ENCODE measurements around the gene KHDRBS2.

KHDRBS2 gene
- 0 to 0.04 (median 0) reads per million in 3 experiments for total RNA-seq

DNA sequence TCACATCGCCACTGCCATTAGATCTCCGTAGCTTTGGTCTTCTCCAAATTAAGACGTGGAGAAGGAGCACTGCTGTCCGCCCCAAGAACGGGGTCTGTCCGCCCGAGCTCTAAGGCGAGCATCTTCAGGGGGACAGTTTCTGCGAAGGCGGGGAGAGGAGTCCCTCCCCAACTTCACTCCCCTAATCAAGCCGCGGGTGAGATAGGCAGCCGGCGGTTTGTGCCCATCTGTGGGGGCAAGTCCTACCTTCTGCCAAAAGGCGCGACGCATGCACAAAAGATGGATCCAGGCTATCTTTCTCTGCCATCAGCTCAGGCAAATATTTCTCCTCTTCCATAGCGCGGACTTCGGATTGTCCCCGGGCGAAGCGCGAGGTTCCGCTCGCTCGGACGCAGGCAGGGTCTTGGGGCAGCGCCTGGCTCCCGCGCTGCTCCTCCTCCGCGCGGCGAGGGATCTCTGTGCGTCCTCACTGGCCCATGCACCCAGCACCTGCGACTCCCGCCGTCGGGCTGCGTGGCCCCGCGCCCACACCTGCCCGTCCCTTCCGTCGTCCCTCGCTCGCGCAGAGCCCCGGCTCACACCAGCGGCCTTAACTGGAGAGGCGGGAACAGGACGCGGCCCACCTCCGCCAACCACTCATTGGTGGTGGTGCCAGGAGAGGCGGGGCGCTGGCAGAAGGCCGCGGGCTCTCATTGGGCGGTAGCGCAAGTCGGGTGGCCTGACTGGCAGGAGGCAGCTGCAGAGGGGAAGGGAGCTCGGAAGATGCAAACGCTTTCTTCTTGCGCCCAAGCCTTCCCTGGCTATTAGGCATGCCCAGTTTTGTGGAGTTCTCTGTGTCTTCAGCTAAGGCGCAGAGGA lies at the start of gene KHDRBS2:
KHDRBS2 (minus strand) TSS at position 614 of the 858 bp plus-strand sequence.
- DNase-seq, result no peak

- DNase-seq, result no peak
These were observed 42.6 kb upstream of the KHDRBS2 start for GRCh38 chr6:62328607-62329006.

GRCh38 chr6:62324834-62325233 lies 38.8 kb upstream of the KHDRBS2 start:
- DNase-seq, result no peak

DNA sequence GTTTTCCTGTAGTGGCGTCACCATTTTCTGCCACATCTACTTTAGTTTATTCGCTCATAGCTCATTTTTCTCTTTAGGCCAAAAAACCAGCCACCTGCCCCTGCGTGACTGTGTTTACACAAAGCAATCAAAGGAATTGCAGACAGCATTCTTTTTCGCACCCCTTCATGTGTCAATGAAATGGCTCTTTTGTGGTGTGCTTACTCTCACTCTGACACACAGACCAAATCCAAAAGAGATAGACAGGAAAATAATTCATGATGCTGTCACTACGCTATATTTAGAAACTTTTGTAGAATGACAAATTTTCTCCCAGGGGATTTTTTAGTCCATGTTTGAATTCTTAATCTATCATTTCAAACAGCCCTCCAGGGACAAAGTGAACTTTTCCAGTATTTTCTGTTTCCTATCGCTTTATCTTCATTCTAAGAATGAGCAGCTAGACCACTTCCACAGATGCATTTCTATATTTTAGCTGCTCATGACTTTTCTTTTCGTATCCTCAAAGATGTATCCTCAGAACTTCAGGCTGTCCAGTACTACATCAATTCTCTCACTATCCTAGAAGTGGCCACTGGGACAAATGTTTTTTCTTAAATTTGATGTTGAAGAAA lies 37.9 kb upstream of the KHDRBS2 start:
- DNase-seq, result no peak

GRCh38 chr6:62298745-62299392 lies 12.8 kb upstream of the KHDRBS2 start:
- DNase-seq, result no peak

DNA sequence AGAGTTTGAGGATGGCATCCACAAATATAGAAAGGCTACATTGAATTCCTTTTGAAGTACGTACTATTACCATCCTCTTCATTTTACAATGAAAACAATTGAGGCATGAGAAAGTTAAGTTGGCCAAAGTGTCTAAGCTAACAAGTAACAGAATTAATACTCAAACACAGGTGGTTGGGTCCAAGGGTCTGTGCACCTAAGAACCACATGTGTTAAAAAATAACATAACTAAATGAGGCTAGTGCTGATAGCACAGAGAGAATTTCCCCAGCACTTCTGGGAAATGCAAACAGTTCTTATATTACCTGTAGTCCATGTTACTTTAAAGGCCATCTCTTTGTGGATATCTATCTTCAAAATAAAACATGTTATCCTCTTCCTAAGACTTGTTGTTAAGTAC lies 10.5 kb upstream of the KHDRBS2 start:
- no peak for DNase-seq

GRCh38 chr6:62288974-62289373 lies 2.9 kb upstream of the KHDRBS2 start:
- no peak for DNase-seq

- no peak for DNase-seq
These were observed 2.5 kb upstream of the KHDRBS2 start for GRCh38 chr6:62288562-62288961.

GRCh38 chr6:62286470-62286843 lies 432 bp upstream of the KHDRBS2 start:
- no peak for DNase-seq

GRCh38 chr6:62284725-62285124 lies 1.3 kb downstream of the KHDRBS2 start:
- DNase-seq, result no peak

GRCh38 chr6:62283796-62284411 lies 2.1 kb downstream of the KHDRBS2 start:
- DNase-seq, result no peak

GRCh38 chr6:62283365-62283764 lies 2.7 kb downstream of the KHDRBS2 start:
- no peak for DNase-seq

DNA sequence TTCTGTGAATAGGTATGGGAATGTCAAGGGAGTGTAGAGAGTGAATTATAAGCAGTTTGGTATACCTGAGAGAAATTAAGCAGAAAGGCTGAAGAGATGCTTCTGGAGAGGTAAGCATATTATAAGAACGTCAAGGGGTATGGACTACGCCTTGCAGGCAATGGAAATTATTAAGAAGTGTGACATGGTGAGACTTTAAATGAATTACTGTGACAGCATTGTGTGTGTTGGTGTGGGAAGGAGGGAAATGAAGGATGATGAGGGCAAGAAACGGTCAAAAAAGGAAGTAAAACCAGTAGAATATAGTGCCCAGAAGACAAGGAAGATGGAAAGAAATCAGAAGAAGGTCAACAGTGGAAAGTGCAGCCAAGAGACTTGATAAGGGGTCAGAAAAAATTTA lies 5.9 kb downstream of the KHDRBS2 start:
- no peak for DNase-seq

DNA sequence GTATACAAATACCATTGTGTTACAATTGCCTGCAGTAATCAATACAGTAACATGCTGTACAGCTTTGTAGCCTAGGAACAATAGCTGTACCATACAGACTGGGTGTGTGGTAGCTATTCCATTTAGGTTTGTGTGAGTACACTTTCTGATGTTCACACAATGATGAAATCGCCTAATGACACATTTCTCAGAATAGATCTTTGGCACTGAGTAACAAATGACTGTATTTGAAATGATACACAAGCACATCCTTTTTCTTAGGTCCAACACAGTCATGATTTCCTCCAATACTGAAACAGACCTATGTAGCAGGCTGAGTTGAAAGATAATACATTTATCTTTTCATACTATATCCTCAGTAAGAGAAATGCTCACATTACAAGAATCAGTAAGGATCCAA lies 13.9 kb downstream of the KHDRBS2 start:
- no peak for DNase-seq

- no peak for DNase-seq
These were observed 20.0 kb downstream of the KHDRBS2 start for GRCh38 chr6:62265906-62266525.

- no peak for DNase-seq
These were observed 23.7 kb downstream of the KHDRBS2 start for GRCh38 chr6:62262283-62262682.

GRCh38 chr6:62246087-62246486 lies 39.9 kb downstream of the KHDRBS2 start:
- DNase-seq, result no peak

- DNase-seq, result no peak
These were observed 49.2 kb downstream of the KHDRBS2 start for GRCh38 chr6:62236784-62237183.

- DNase-seq, result no peak
These were observed 56.8 kb downstream of the KHDRBS2 start for GRCh38 chr6:62229231-62229630.

GRCh38 chr6:62217866-62218265 lies 68.2 kb downstream of the KHDRBS2 start:
- DNase-seq, result no peak

- no peak for DNase-seq
These were observed 83.9 kb downstream of the KHDRBS2 start for GRCh38 chr6:62202078-62202477.

DNA sequence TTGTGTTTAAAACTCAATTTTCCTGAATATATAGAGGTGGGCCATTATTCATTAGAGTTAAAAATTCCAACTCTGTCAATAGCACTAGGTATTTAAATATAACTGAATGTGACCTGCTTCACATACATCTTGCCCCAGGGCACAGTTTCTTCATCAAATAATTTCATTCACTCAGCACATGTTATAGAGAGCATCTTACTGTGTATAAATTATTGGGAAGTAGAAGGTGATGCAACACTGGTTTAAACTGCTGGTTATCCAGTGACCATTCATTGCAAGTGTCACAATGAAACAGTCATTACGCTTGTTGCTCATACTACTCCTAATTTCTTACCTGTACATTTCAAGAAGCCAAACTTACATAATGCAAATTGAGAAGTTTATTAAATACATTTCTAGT lies 93.4 kb downstream of the KHDRBS2 start:
- no peak for DNase-seq

- DNase-seq, result no peak
These were observed 110.8 kb downstream of the KHDRBS2 start for GRCh38 chr6:62175195-62175594.

All from central memory CD4-positive, alpha-beta T cell (primary cell).